Skeletal muscle cell (primary cell): Measurements from ENCODE around the gene BRICD5.

Experiments used
- DNase-seq: peaks from one replicate; pipeline ENCODE4 v3.0.0-alpha.2; 2010; ENCODE audit warnings: low read depth
- H3K4me3 ChIP-seq: 2 replicates; pipeline ENCODE4 v1.5.1; 2011; ENCODE audit warnings: low read depth, mild to moderate bottlenecking, control low read depth, low read length, moderate library complexity

Gene BRICD5

DNA sequence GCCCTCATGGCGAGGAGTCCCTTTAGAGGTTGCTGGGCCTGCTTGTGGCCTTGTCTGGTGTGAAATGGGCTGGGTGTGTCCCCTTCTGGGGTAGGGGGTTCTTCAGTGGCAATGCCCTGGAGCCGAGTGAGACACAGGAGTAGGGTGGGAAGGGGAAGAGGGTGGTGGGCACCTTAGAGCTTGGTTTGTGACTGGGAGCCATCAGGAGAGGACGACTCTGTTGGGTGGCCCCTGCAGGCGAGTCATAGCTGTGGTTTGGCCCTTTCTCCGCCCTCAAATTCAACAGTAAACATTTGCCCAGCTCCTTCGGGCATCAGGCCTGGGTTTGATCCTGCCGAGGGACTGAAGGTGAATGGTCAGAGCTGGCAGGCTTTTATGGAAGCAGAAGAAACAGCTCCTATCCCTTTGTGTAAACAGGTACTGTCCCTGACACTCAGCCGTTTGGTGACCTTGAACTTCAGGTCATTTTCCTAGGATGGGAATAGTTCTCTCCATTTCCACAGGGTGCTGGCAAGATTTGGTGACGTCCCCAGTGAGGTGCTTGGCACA, 15.7 kb upstream of the BRICD5 start:
- no peak for DNase-seq
- no peak overlapping the region for H3K4me3 ChIP-seq

DNA sequence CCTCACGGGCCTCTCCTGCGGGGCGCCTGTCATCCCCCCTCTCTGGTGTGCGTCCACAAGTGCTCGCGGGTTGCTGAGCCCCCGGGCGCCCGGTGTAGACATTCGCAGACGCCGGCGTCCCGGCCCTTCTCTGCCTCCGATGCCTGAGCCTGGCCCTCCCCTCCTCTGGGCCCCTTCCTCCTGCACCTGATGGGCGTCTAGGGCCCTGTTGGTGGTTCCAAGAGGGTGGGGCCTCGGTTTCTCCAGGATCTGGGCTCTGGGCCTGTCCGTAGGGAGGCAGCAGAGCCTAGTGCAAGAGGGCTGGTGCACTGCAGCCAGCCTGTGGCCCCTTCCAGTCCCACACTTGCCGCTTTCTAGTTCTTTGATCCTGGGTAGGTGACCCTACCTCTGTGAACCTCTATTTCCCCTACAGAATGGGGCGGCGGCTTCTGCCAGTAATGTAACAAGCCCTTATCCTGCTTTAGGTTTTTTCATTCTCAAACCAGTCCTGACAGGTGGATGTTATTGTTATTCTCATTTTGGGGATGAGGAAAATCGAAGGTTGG, 13.4 kb upstream of the BRICD5 start:
- peak overlapping the region; percentile 94 for H3K4me3 ChIP-seq
- DNase-seq = no peak

DNA sequence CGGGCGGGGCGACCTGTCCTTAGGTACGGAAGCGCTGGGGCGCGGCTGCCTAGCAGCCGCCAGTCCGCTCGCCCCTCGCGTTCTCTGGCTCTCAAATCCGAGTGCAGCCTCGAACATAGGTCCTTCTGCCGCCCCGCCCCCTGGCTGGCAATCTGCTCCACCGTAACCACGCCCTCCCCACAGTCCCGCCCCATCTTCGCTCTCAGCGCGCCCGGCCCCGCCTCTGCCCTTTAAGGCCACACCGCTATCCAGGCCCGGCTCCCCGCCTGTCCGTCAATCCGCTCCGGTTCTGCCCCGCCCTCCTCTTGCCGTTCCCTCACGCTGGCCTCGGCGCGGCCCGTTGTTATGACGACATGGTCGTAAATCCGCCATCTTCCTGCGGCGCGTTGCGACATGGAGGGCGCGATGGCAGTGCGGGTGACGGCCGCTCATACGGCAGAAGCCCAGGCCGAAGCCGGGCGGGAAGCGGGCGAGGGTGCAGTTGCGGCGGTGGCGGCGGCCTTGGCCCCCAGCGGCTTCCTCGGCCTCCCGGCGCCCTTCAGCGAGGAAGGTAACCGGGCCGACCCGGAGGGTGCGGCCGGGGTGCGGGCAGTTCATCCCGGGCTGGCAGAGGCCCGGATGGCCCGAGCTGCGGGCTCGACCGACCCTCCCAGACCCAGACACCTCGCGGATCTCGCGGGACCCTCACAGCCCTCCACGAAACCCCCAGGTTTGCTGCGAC, 12.7 kb upstream of the BRICD5 start, which contains the start of gene E4F1:
Gene E4F1 (plus strand): TSS at position 371 of the 721 bp plus-strand sequence. CDS start 23 bp downstream, at position 394.
- peak; percentile 98 for DNase-seq
- H3K4me3 ChIP-seq = peak within 1 kb of the TSS; percentile 94

DNA sequence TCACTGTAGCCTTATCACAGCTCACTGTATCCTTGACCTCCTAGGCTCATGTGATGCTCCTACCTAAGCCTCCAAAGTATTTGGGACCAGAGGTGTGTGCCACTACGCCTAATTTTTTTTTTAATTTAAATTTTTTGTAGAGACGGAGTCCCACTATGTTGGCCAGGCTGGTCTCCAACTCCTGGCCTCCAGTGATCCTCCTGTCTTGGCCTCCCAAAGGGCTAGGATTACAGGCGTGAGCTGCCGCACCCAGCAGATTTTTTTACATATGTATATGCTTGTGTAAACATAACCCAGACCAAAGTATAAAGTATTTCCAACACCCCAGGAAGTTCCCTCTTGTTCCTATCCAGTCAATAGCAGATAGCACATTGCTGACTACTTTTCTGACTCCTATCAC, 5.7 kb upstream of the BRICD5 start:
- no peak overlapping the region for H3K4me3 ChIP-seq
- no peak for DNase-seq

DNA sequence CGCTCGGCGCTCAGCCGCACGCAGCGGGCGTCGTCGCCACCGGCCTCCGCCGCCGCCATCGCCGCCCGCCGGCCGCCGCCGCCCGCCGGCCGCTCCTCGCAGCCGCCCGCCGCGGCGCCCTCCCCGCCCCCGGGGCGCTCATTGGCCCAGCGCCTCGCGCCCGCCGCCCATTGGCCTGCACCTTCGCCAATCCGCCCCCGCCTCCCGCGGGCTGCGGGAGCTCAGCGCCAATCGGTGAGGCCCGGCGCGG, 4.0 kb upstream of the BRICD5 start, which contains the start of gene PGP:
Gene PGP (minus strand): TSS at position 122 of the 250 bp plus-strand sequence. CDS start 63 bp downstream, at position 59.
- no peak for DNase-seq
- H3K4me3 ChIP-seq = peak within 1 kb of the TSS; percentile 70

DNA sequence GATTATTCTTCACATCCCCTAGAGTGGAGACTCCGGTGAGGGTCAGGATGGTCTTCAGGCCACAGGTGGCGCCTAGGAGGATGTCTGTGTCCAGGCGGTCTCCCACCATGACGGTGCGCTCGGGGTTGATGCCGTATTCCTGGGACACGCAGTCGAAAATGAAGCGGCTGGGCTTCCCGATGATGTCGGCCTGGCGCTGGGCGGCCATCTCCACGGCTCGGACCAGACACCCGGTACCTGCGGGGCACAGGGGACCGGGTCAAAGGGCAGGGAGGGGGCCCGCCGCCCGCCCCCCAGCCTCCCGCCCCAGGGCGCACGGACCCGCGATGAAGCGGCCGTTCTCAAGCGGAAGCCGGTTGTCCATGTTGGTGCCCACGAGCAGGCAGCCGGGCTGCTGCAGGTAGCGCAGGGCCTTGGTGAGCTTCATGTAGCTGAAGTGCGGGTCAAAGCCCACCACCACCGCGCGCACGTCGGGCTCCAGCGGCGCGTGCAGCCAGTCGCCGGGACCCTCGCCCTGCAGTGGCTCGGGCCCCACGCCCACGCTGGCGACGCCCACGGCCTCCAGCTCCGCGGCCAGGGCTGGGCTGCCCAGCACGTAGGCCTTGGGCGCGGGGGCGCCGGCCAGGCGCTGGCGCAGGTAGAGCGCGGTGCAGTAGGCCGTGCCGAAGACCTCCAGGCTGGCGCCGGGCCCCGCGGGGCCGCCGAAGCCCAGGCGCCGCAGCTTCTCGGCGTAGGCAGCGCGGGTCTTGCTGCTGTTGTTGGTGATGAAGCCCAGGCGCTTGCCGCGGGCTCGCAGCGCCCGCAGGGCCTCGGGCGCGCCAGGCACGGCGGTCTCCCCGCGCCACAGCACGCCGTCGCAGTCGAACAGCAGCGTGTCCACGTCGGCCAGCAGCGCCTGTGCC, 3.4 kb upstream of the BRICD5 start:
- no peak for DNase-seq
- peak overlapping the region; percentile 70 for H3K4me3 ChIP-seq

DNA sequence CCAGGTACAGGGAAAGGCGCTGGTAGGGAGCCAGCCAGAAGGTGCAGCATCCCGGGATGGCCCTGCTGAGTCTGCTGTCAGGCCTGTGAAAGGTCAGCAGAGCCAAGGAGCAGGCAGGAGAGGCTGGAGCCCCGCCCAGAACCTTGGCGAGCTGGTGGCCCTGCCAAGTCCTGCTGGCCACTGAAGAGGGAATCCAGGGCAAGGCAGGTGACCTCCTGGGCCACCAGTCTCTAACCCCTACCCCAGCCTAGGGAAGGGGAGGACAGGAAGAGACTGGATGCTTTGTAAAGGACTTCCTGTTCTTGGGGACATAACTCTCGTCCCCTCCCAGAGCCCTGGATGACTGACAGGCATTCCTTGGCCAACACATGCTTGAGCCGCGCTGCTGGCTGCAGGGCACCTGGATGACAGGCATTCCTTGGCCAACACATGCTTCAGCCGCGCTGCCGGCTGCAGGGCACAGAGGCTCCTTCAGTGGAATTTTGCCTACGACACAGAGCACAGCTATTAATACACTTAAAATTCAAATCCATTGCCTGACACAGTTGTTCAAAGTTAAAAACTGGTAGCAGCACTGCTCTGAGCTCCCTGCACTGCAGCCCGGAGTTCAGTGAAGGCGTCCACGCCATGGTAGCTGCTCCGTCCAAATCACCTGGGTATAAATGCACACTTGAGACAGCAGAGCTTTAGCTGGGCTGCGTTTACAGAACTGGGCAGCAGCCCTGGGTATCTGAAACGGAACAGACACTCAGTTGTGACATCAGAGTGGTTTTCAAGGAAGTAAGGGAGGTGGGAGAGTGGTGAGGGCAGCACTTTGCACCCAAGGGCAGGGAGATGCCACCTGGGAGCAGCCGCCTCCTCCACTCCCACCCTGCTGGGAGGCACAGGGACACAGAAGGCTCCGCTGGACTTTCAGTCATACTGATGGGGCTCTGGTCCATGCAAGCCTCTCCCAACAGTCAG, 2.0 kb upstream of the BRICD5 start:
- peak overlapping the region; percentile 70 for H3K4me3 ChIP-seq
- DNase-seq = no peak

DNA sequence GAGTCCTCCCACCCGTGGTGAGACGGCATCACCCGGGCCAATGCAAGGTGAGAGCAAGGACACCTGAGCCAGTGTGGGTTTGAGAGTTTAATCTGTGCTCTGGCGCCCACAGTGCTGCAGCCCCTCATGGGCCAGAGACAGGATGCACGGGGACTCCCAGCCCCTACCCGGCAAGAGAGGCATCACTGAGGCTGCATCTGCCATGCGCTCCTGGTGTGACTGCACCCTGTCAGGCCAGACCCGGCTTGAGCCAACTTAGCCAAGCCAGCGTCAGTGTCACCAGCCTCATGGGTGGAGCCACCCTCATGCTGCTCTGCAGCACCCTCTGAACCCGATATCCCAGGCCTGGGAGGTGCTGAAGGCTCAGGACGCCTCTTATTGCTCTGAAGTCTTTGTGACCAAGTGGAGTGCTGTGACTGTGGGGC, 1.3 kb upstream of the BRICD5 start:
- DNase-seq = no peak
- H3K4me3 ChIP-seq = no peak overlapping the region

DNA sequence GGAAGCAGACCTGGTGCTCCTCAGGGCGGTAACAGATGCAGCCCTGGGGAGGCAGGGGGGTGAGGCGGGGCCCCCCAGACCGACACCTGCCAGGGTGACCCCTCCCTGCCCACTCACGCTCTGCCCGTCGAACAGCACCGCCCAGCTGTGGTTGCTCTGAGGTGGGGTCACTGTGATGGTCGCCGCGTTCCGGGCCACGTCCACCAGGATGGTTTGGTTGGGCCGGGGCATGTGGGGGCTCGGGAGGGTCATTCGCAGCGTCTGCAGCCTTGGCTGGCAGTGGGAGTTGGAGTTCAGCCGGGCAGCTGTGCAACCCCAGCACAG, 692 bp downstream of the BRICD5 start:
- H3K4me3 ChIP-seq = no peak overlapping the region
- no peak for DNase-seq

DNA sequence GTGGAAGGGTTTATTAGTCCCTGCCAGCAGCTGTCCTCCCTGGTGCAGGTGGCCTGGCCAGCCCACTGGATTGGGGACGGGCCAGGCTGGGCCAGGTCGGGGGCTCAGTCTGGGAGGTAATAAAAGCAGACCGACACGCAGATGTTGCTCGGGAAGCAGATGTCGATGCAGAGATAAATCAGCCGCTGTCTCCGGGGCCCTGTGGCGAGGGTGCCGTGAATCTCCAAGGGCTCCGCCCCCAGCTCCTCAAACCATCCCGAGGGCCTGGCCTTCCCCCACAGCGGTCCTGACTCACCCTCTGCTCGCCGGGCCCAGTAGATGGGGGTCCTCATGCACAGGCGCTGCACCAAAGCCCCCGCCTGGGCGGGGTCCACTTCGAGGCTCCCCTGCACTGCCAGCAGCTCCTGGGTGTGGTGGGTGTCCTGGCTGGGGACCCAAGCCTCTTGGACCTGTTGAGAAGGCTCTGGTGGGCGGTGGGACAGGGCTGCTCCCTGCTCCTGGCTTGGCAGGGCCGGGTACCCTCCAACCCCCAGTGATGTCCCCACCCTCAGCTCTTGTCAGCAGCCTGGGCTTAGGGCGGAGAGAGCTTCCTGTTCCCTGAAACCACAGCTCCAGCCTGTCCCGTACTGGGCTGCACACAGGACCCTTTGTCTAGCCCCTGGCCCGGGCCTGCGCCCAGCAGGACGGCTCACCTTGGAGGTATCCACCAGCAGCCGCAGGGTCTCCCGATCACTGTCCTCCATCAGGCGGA, 1.2 kb downstream of the BRICD5 start:
- no peak overlapping the region for H3K4me3 ChIP-seq
- DNase-seq = no peak

DNA sequence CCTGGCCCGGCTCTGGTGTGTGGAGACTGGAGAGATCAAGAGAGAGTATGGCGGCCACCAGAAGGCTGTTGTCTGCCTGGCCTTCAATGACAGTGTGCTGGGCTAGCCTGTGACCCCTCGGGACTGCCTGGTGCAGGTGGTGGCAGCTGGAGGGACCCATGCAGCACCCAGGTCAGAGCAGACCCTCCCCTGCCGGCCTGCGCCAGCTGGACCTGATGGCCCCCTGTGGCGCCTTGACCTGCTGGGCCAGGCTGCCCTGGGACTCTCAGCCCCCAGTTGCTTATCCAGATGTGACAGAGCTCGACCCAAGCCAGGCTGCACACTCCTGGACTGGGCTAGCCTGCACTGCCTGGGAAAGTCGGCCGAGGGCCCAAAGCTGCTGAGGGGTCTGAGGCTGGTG, 1.9 kb downstream of the BRICD5 start:
- no peak for DNase-seq
- H3K4me3 ChIP-seq = no peak overlapping the region

DNA sequence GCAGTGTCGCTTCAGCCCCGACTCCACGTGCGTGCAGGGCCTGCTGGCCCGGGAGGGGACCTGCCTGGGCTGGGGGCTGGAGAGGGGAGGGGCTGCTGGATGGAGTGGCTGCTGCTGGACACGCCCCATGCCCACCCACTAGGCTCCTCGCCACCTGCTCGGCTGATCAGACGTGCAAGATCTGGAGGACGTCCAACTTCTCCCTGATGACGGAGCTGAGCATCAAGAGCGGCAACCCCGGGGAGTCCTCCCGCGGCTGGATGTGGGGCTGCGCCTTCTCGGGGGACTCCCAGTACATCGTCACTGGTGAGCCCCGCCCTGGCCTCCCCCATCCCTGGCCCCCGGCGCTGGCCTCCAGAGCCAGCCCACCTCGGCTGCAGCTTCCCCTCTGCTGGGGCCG, 2.4 kb downstream of the BRICD5 start:
- no peak overlapping the region for H3K4me3 ChIP-seq
- DNase-seq = no peak

DNA sequence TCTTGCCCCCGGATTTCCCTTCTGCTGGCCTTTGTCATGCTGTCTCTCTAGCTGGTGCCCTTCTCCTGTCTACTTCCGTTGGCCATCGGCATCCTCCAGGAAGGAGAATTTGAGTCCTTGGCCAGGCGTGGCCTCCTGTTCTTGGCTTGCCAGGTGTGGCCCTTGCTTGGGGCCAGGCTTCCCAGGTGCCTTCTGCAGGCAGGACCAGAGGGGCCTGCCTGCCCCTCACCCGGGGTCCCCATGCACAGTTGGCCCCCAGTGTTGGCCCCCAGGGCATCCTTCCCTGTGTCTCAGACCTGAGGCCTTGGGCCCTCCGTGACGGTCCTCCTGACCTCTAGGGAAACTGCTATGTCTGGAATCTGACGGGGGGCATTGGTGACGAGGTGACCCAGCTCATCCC, 2.8 kb downstream of the BRICD5 start:
- no peak for DNase-seq
- H3K4me3 ChIP-seq = no peak overlapping the region

DNA sequence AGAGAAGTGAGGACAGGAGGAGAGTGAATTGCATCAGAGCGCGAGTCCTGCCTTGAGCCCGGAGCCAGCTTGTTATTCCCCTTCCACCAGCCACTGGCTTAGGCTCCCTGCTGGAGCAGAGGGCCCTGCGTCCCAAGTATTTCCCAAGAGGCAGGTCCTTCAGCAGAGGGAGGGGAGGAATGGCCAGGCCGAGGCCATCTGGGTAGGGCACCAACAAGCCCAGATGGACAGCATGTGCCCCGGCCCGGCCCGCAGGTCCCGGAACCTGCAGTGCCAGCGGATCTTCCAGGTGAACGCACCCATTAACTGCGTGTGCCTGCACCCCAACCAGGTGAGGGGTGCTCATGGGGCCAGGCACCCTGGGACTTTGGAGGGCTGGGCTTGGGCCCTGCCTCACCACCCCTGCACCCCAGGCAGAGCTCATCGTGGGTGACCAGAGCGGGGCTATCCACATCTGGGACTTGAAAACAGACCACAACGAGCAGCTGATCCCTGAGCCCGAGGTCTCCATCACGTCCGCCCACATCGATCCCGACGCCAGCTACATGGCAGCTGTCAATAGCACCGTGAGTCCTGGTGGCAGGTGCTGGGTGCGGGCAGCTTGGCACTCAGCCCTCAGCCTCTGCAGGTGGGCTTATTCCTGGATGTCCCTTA, 3.8 kb downstream of the BRICD5 start:
- no peak overlapping the region for H3K4me3 ChIP-seq
- no peak for DNase-seq

DNA sequence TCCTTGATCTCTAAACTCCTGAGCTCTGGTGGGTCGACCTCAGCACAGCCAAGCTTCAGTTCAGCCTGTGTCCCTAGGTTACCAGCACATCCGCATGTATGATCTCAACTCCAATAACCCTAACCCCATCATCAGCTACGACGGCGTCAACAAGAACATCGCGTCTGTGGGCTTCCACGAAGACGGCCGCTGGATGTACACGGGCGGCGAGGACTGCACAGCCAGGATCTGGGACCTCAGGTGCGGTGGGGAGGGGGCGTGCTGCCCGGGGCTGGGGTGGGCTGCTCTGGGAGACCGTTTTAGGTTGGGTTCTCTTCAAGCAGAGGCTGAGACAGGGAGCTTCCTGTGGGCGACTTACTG, 4.3 kb downstream of the BRICD5 start:
- DNase-seq = no peak
- peak overlapping the region; percentile 70 for H3K4me3 ChIP-seq

DNA sequence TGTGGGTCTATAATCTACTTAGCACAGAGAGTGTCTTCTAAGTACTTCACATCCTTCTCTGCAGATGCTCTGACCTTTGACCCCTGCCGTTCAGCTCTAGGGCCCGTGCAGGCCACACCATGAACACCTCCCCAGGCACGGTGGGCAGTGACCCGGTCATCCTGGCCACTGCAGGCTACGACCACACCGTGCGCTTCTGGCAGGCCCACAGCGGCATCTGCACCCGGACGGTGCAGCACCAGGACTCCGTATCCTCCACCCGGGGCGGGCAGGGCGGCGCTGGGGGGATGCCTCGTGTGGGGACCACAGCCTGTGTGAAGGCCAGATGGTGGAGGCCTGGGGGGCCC, 4.7 kb downstream of the BRICD5 start:
- H3K4me3 ChIP-seq = peak overlapping the region; percentile 70
- DNase-seq = no peak

DNA sequence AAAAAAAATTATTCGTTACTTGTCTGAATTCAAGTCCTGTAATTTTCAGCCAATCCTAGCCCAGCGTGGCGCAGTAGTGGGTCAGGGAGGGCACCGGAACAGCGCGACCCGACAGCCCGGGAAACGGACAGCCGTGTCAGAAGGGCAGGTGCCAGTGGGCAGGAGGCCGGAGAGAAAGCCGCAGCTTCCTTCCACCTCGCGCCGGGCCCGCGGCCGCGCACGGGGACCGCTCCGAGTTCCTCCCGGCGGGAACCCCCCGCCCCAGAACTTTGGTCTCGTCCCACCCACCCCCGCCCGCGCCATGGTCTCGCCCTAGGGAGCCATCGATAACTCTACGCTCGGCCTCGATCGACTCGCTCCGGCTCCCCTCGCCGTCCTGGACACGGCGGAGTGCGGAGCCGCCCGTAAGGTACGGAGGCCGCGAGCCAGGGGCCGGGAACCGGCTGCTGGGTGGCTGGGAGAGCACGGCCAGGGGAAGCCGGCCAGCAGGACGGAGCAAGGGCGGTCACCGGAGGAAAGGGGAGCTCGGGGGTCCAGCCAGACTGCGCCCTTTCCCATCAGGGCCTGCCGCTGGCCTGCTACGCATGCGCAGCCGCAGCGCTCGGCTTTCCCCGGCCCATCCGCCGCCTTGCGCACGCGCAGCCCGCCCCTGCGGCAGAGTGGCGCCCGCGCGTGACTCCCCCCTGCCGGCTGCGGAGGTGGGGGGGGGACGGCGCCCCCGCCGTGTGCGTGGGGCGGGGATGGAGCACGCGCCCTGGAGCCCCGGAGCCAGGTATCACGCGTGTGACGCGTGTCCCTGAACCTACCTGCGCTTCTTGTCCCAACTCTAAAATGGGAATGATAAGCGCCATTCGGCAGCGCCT, 5.3 kb downstream of the BRICD5 start, which contains the start of gene MLST8:
Gene MLST8 (plus strand): TSS at position 351 of the 863 bp plus-strand sequence. CDS start 632 bp downstream, outside the sequence.
- peak; percentile 51 for DNase-seq
- peak within 1 kb of the TSS; percentile 70 for H3K4me3 ChIP-seq
